SK-N-SH (cell line): ENCODE data around the gene CD69.

Source experiments
- EP300 ChIP-seq, 2 experiments: IDR thresholded peaks; 2 replicates each; pipeline versions ENCODE4 v1.4.0 to v1.6.1; 2012; ENCODE audit warnings: borderline replicate concordance in 1 of 2, low read depth in 1 of 2, low read length in 1 of 2
- FOSL2 ChIP-seq: IDR thresholded peaks from 2 replicates; pipeline ENCODE4 v1.4.0; 2012; ENCODE audit warnings: low read depth, mild to moderate bottlenecking, moderate library complexity, borderline replicate concordance
- FOXJ3 ChIP-seq: sonication (generic); formaldehyde crosslinking; IDR thresholded peaks from 2 replicates; pipeline ENCODE4 v1.5.1; 2020; ENCODE audit warnings: mild to moderate bottlenecking, missing genetic modification reagents
- MEF2A ChIP-seq: IDR thresholded peaks from 2 replicates; pipeline ENCODE4 v1.4.0; 2012; ENCODE audit warnings: low read depth, borderline replicate concordance
- NFIC ChIP-seq: IDR thresholded peaks from 2 replicates; pipeline ENCODE4 v1.4.0; 2012; ENCODE audit warnings: borderline replicate concordance
- POLR2AphosphoS5 ChIP-seq: IDR thresholded peaks from 2 replicates; pipeline ENCODE4 v1.6.1; 2012; ENCODE audit warnings: low read depth, low read length
- RFX5 ChIP-seq: IDR thresholded peaks from 2 replicates; pipeline ENCODE4 v1.6.1; 2012; ENCODE audit warnings: mild to moderate bottlenecking, improper control_type of control experiment, low read length
- SIN3A ChIP-seq: IDR thresholded peaks from 2 replicates; pipeline ENCODE4 v1.6.1; 2012; ENCODE audit warnings: low read depth, mild to moderate bottlenecking, low read length, moderate library complexity, borderline replicate concordance
- SMC3 ChIP-seq: IDR thresholded peaks from 2 replicates; pipeline ENCODE4 v1.6.1; 2012; ENCODE audit warnings: low read depth, low read length, improper control_type of control experiment
- TAF1 ChIP-seq: IDR thresholded peaks from 2 replicates; pipeline ENCODE4 v1.6.1; 2012; ENCODE audit warnings: low read depth, mild to moderate bottlenecking, low read length, moderate library complexity, borderline replicate concordance
- TF ChIP-seq, protein P1 (sequence below): IDR thresholded peaks from 2 replicates; pipeline ENCODE4 v1.4.0; 2012; ENCODE audit warnings: low read depth
- TF ChIP-seq, protein P2 (sequence below): IDR thresholded peaks from 2 replicates; pipeline ENCODE4 v1.6.1; 2012; ENCODE audit warnings: mild to moderate bottlenecking, low read depth, low read length, moderate library complexity
- TF ChIP-seq, protein P3 (sequence below): fragments of 200-600 bp; sonication (generic); IDR thresholded peaks from 2 replicates; pipeline ENCODE4 v1.6.1; 2017; ENCODE audit warnings: antibody characterized with exemption, mild to moderate bottlenecking, moderate library complexity

DNA sequence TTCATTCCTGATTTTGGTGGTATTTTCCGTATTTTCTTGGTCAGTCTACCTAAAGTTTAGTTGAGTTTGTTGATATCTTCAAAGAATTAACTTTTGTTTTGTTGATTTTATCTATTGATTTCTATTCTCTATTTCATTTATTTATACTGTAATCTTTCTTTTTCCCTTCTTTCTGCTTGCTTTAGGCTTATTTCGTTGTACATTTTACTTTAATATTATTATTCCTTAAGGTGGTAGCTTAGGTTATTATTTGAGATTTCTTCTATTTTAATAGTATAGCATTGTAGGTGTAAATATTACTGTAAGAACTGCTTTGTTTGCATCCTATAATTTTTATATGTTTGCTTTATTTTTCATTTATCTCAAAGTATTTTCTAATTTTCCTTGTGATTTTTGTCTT is 45.2 kb upstream of the CD69 start:
- TF ChIP-seq, protein P1, sequence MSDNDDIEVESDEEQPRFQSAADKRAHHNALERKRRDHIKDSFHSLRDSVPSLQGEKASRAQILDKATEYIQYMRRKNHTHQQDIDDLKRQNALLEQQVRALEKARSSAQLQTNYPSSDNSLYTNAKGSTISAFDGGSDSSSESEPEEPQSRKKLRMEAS: no peak
- TF ChIP-seq RFX5 (no peak), FOSL2 (no peak), EP300 (IDR thresholded peaks at IDR 0.05; ENCODE audit: borderline replicate concordance in 1 of 2, low read depth in 1 of 2, low read length in 1 of 2) (no peak), FOXJ3 (CRISPR knock-in tag) (no peak), MEF2A (no peak), NFIC (no peak), SIN3A (no peak), POLR2AphosphoS5 (no peak), TAF1 (no peak), SMC3 (no peak)
- TF ChIP-seq, protein P2, sequence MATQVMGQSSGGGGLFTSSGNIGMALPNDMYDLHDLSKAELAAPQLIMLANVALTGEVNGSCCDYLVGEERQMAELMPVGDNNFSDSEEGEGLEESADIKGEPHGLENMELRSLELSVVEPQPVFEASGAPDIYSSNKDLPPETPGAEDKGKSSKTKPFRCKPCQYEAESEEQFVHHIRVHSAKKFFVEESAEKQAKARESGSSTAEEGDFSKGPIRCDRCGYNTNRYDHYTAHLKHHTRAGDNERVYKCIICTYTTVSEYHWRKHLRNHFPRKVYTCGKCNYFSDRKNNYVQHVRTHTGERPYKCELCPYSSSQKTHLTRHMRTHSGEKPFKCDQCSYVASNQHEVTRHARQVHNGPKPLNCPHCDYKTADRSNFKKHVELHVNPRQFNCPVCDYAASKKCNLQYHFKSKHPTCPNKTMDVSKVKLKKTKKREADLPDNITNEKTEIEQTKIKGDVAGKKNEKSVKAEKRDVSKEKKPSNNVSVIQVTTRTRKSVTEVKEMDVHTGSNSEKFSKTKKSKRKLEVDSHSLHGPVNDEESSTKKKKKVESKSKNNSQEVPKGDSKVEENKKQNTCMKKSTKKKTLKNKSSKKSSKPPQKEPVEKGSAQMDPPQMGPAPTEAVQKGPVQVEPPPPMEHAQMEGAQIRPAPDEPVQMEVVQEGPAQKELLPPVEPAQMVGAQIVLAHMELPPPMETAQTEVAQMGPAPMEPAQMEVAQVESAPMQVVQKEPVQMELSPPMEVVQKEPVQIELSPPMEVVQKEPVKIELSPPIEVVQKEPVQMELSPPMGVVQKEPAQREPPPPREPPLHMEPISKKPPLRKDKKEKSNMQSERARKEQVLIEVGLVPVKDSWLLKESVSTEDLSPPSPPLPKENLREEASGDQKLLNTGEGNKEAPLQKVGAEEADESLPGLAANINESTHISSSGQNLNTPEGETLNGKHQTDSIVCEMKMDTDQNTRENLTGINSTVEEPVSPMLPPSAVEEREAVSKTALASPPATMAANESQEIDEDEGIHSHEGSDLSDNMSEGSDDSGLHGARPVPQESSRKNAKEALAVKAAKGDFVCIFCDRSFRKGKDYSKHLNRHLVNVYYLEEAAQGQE: no peak
- TF ChIP-seq, protein P3, sequence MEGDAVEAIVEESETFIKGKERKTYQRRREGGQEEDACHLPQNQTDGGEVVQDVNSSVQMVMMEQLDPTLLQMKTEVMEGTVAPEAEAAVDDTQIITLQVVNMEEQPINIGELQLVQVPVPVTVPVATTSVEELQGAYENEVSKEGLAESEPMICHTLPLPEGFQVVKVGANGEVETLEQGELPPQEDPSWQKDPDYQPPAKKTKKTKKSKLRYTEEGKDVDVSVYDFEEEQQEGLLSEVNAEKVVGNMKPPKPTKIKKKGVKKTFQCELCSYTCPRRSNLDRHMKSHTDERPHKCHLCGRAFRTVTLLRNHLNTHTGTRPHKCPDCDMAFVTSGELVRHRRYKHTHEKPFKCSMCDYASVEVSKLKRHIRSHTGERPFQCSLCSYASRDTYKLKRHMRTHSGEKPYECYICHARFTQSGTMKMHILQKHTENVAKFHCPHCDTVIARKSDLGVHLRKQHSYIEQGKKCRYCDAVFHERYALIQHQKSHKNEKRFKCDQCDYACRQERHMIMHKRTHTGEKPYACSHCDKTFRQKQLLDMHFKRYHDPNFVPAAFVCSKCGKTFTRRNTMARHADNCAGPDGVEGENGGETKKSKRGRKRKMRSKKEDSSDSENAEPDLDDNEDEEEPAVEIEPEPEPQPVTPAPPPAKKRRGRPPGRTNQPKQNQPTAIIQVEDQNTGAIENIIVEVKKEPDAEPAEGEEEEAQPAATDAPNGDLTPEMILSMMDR: no peak
